Natural killer cell treated with Interleukin-12 subunit alpha and Interleukin-12 subunit beta and Interleukin-15 and Interleukin-18, amount 100 ng/mL, for 72 hours (primary cell): ENCODE measurements around the gene RNU6-1. TPM values are rescaled to one million over a fixed set of nuclear protein-coding genes. Genes with fewer than 3 reads are reported as not detected.

Source experiments
- ATAC-seq, 2 donors: fragments of 150-1000 bp; cut with Tn5 transposase in 1 of 2; sonication (Bioruptor Pico), chemical (Tn5 transposase) in 1 of 2; 2 replicates each; pipeline ENCODE4 v1.10.0; 2021
- DNase-seq: peaks from one replicate; pipeline ENCODE4 v3.0.0; 2022; ENCODE audit warnings: low spot score
- H3K27ac Mint-ChIP-seq, 2 donors: 1 replicate in 1 of 2; 2 replicates in 1 of 2; pipeline ENCODE4 v1.8.0; 2022; ENCODE audit warnings: mixed read lengths in 2 of 2, mild to moderate bottlenecking in 1 of 2, moderate library complexity in 1 of 2
- H3K27me3 Mint-ChIP-seq, 2 donors: 1 replicate in 1 of 2; 2 replicates in 1 of 2; pipeline ENCODE4 v1.8.0; 2022; ENCODE audit warnings: mixed read lengths in 2 of 2
- H3K36me3 Mint-ChIP-seq: one replicate; pipeline ENCODE4 v1.8.0; 2022; ENCODE audit warnings: mixed read lengths
- H3K4me1 Mint-ChIP-seq, 2 donors: 1 replicate in 1 of 2; 2 replicates in 1 of 2; pipeline ENCODE4 v1.8.0; 2022; ENCODE audit warnings: low read depth in 2 of 2, mixed read lengths in 2 of 2, mild to moderate bottlenecking in 1 of 2
- H3K4me3 Mint-ChIP-seq: one replicate; pipeline ENCODE4 v1.8.0; 2022; ENCODE audit warnings: mixed read lengths
- H3K9me3 Mint-ChIP-seq: 2 replicates; pipeline ENCODE4 v1.8.0; 2022; ENCODE audit warnings: mixed read lengths
- total RNA-seq, 2 donors: library from RNA; stranded (reverse); gene quantifications; one replicate each; pipeline ENCODE4 v1.2.3, GENCODE V29; 2022

Gene RNU6-1
- total RNA-seq, 2 donors from 2014 or later, result not detected

- ATAC-seq, result no peak
- Mint-ChIP-seq H3K4me1 (peaks cover 4 to 7% of the 10 kb centered on the region in 2 donors), H3K36me3 (no peaks in the 10 kb centered on the region), H3K4me3 (no peak overlapping the region), H3K27ac (no peak overlapping the region), H3K27me3 (peaks cover 23% of the 10 kb centered on the region in 2 donors), H3K9me3 (no peaks in the 10 kb centered on the region)
- DNase-seq, result no peak
These were observed 23.2 kb downstream of the RNU6-1 start for GRCh38 chr15:67816668-67817067.

GRCh38 chr15:67815036-67815592 lies 24.7 kb downstream of the RNU6-1 start:
- DNase-seq (no peak), ATAC-seq (no peak)
- Mint-ChIP-seq H3K9me3 (no peaks in the 10 kb centered on the region), H3K4me3 (no peak overlapping the region), H3K4me1 (no peaks in the 10 kb centered on the region), H3K36me3 (no peaks in the 10 kb centered on the region), H3K27me3 (peaks cover 11 to 16% of the 10 kb centered on the region in 2 donors), H3K27ac (no peak overlapping the region)

- no peaks in the 10 kb centered on the region for H3K9me3 Mint-ChIP-seq
- no peak overlapping the region for H3K27ac Mint-ChIP-seq
- H3K27me3 Mint-ChIP-seq, result peaks cover 7 to 12% of the 10 kb centered on the region in 2 donors
- H3K36me3 Mint-ChIP-seq, result no peaks in the 10 kb centered on the region
- ATAC-seq (no peak), DNase-seq (no peak)
- no peak overlapping the region for H3K4me3 Mint-ChIP-seq
- H3K4me1 Mint-ChIP-seq, result no peaks in the 10 kb centered on the region
These were observed 26.7 kb downstream of the RNU6-1 start for GRCh38 chr15:67813104-67813634.

- no peak overlapping the region for H3K27ac Mint-ChIP-seq
- ATAC-seq, result no peak
- H3K4me3 Mint-ChIP-seq, result no peak overlapping the region
- no peak for DNase-seq
- no peaks in the 10 kb centered on the region for H3K4me1 Mint-ChIP-seq
- no peaks in the 10 kb centered on the region for H3K9me3 Mint-ChIP-seq
- H3K27me3 Mint-ChIP-seq, result peaks cover 3 to 8% of the 10 kb centered on the region in 2 donors
- H3K36me3 Mint-ChIP-seq, result no peaks in the 10 kb centered on the region
These were observed 27.6 kb downstream of the RNU6-1 start for GRCh38 chr15:67812241-67812644.

GRCh38 chr15:67809866-67810265 lies 30.0 kb downstream of the RNU6-1 start:
- no peaks in the 10 kb centered on the region for H3K27me3 Mint-ChIP-seq

GRCh38 chr15:67809441-67809840 lies 30.4 kb downstream of the RNU6-1 start:
- H3K27me3 Mint-ChIP-seq, result no peaks in the 10 kb centered on the region

More at GRCh38 chr15:67809866-67810265, 30.0 kb downstream of the RNU6-1 start:
- ATAC-seq (no peak), DNase-seq (no peak)
- H3K36me3 Mint-ChIP-seq, result no peaks in the 10 kb centered on the region
- H3K27ac Mint-ChIP-seq, result no peak overlapping the region
- no peaks in the 10 kb centered on the region for H3K9me3 Mint-ChIP-seq
- H3K4me1 Mint-ChIP-seq, result no peaks in the 10 kb centered on the region
- no peak overlapping the region for H3K4me3 Mint-ChIP-seq

GRCh38 chr15:67808821-67809220 lies 31.0 kb downstream of the RNU6-1 start:
- H3K4me3 Mint-ChIP-seq, result no peak overlapping the region
- H3K36me3 Mint-ChIP-seq, result no peaks in the 10 kb centered on the region
- no peaks in the 10 kb centered on the region for H3K27me3 Mint-ChIP-seq
- ATAC-seq (no peak), DNase-seq (no peak)
- H3K4me1 Mint-ChIP-seq, result no peaks in the 10 kb centered on the region
- H3K27ac Mint-ChIP-seq, result no peak overlapping the region
- H3K9me3 Mint-ChIP-seq, result no peaks in the 10 kb centered on the region

More at GRCh38 chr15:67809441-67809840, 30.4 kb downstream of the RNU6-1 start:
- ATAC-seq, result no peak
- H3K9me3 Mint-ChIP-seq, result no peaks in the 10 kb centered on the region
- DNase-seq, result no peak
- H3K36me3 Mint-ChIP-seq, result no peaks in the 10 kb centered on the region
- no peak overlapping the region for H3K4me3 Mint-ChIP-seq
- no peak overlapping the region for H3K27ac Mint-ChIP-seq
- H3K4me1 Mint-ChIP-seq, result no peaks in the 10 kb centered on the region

- Mint-ChIP-seq H3K4me3 (no peak overlapping the region), H3K4me1 (no peaks in the 10 kb centered on the region), H3K36me3 (no peaks in the 10 kb centered on the region), H3K27ac (no peak overlapping the region), H3K27me3 (no peaks in the 10 kb centered on the region), H3K9me3 (no peaks in the 10 kb centered on the region)
- DNase-seq (no peak), ATAC-seq (no peak)
These were observed 32.0 kb downstream of the RNU6-1 start for GRCh38 chr15:67807836-67808235.

GRCh38 chr15:67807141-67807540 lies 32.7 kb downstream of the RNU6-1 start:
- no peaks in the 10 kb centered on the region for H3K27me3 Mint-ChIP-seq
- no peaks in the 10 kb centered on the region for H3K4me1 Mint-ChIP-seq
- no peak for DNase-seq
- ATAC-seq, result no peak
- H3K36me3 Mint-ChIP-seq, result no peaks in the 10 kb centered on the region
- H3K4me3 Mint-ChIP-seq, result no peak overlapping the region
- H3K27ac Mint-ChIP-seq, result no peak overlapping the region
- no peaks in the 10 kb centered on the region for H3K9me3 Mint-ChIP-seq

GRCh38 chr15:67806536-67806935 lies 33.3 kb downstream of the RNU6-1 start:
- H3K4me1 Mint-ChIP-seq, result no peaks in the 10 kb centered on the region
- H3K9me3 Mint-ChIP-seq, result no peaks in the 10 kb centered on the region
- DNase-seq (no peak), ATAC-seq (no peak)
- no peaks in the 10 kb centered on the region for H3K27me3 Mint-ChIP-seq
- H3K27ac Mint-ChIP-seq, result no peak overlapping the region
- H3K36me3 Mint-ChIP-seq, result no peaks in the 10 kb centered on the region
- H3K4me3 Mint-ChIP-seq, result no peak overlapping the region

- no peaks in the 10 kb centered on the region for H3K36me3 Mint-ChIP-seq
- DNase-seq, result no peak
- H3K27ac Mint-ChIP-seq, result no peak overlapping the region
- no peak for ATAC-seq
- no peaks in the 10 kb centered on the region for H3K9me3 Mint-ChIP-seq
- no peaks in the 10 kb centered on the region for H3K27me3 Mint-ChIP-seq
- no peaks in the 10 kb centered on the region for H3K4me1 Mint-ChIP-seq
- H3K4me3 Mint-ChIP-seq, result no peak overlapping the region
These were observed 34.0 kb downstream of the RNU6-1 start for GRCh38 chr15:67805666-67806516.

- Mint-ChIP-seq H3K27me3 (no peaks in the 10 kb centered on the region), H3K4me3 (no peak overlapping the region), H3K36me3 (no peaks in the 10 kb centered on the region), H3K27ac (no peak overlapping the region), H3K9me3 (no peaks in the 10 kb centered on the region), H3K4me1 (no peaks in the 10 kb centered on the region)
- ATAC-seq, result no peak
- no peak for DNase-seq
These were observed 34.7 kb downstream of the RNU6-1 start for GRCh38 chr15:67805008-67805665.

GRCh38 chr15:67803996-67804843 lies 35.6 kb downstream of the RNU6-1 start:
- Mint-ChIP-seq H3K4me1 (no peaks in the 10 kb centered on the region), H3K4me3 (no peak overlapping the region), H3K27ac (no peak overlapping the region), H3K9me3 (no peaks in the 10 kb centered on the region), H3K27me3 (no peaks in the 10 kb centered on the region), H3K36me3 (no peaks in the 10 kb centered on the region)
- no peak for ATAC-seq
- no peak for DNase-seq
